T-cell (primary cell): Measurements from ENCODE around the gene DARS1. TPM values are rescaled to one million over a fixed set of nuclear protein-coding genes. Genes with fewer than 3 reads are reported as not detected.

Source experiments
- ATAC-seq, 4 experiments: fragments of 200-7000 bp in 3 of 4; fragments of 150-1000 bp in 1 of 4; cut with Tn5 transposase; replicated peaks in 1 of 4; 1 replicate in 3 of 4; 2 replicates in 1 of 4; pipeline ENCODE4 v1.10.0; 2021; ENCODE audit warnings: moderate library complexity in 3 of 4, mild to moderate bottlenecking in 2 of 4, moderate number of reproducible peaks in 1 of 4
- CTCF ChIA-PET, 2 donors: fragments of 300-600 bp; sonication (Branson Sonifier 250); formaldehyde crosslinking; loops; one replicate each; lab custom pipeline; 2022; ENCODE audit warnings: antibody characterized with exemption in 2 of 2; lab: Charles Lee
- POLR2A ChIA-PET, 2 donors: fragments of 300-600 bp; sonication (Branson Sonifier 250); formaldehyde crosslinking; loops; one replicate each; lab custom pipeline; 2022; ENCODE audit warnings: antibody characterized with exemption in 2 of 2; lab: Charles Lee
- DNase-seq, 35 experiments: peaks; one replicate each; pipeline versions ENCODE4 v3.0.0 to v3.0.0-alpha.2; 2013 to 2023
- H3K27ac ChIP-seq: one replicate; pipeline ENCODE4 v1.5.1; 2013; ENCODE audit warnings: low read length
- H3K27me3 ChIP-seq, 2 experiments: replicated peaks in 1 of 2; 1 replicate in 1 of 2; 2 replicates in 1 of 2; pipeline versions ENCODE4 v1.6.1 to v1.7.0; 2013; ENCODE audit warnings: low read length in 1 of 2, mixed read lengths in 1 of 2; ENCODE audit not compliant: control insufficient read depth in 2 of 2, insufficient read depth in 2 of 2; ENCODE audit errors: extremely low read depth in 1 of 2
- H3K36me3 ChIP-seq, 2 donors: 1 replicate in 1 of 2; 2 replicates in 1 of 2; pipeline versions ENCODE4 v1.6.1 to v1.7.0; 2013; ENCODE audit warnings: low read length in 1 of 2; ENCODE audit not compliant: control insufficient read depth in 2 of 2, insufficient read depth in 1 of 2; ENCODE audit errors: extremely low read depth in 1 of 2
- H3K4me1 ChIP-seq, 2 experiments: 1 replicate in 1 of 2; 2 replicates in 1 of 2; pipeline versions ENCODE4 v1.6.1 to v1.7.0; 2013; ENCODE audit warnings: low read length in 2 of 2, mixed read lengths in 1 of 2; ENCODE audit not compliant: insufficient read depth in 2 of 2, control insufficient read depth in 1 of 2; ENCODE audit errors: extremely low read depth in 1 of 2
- H3K4me3 ChIP-seq, 2 donors: 1 replicate in 1 of 2; 2 replicates in 1 of 2; pipeline versions ENCODE4 v1.5.1 to v1.7.0; 2013; ENCODE audit warnings: mild to moderate bottlenecking in 2 of 2, low read length in 1 of 2, moderate library complexity in 1 of 2; ENCODE audit not compliant: control insufficient read depth in 1 of 2; ENCODE audit errors: extremely low read depth in 1 of 2
- H3K9me3 ChIP-seq: 2 replicates; pipeline ENCODE4 v1.7.0; 2013
- H3K27ac Mint-ChIP-seq, 2 donors: one replicate each; pipeline ENCODE4 v1.8.0; 2020 to 2021; ENCODE audit warnings: mild to moderate bottlenecking in 2 of 2, mixed read lengths in 2 of 2
- H3K27me3 Mint-ChIP-seq, 2 donors: one replicate each; pipeline ENCODE4 v1.8.0; 2021 to 2022; ENCODE audit warnings: mixed read lengths in 2 of 2
- H3K36me3 Mint-ChIP-seq: one replicate; pipeline ENCODE4 v1.8.0; 2021; ENCODE audit warnings: mixed read lengths
- H3K4me1 Mint-ChIP-seq, 3 donors: one replicate each; pipeline ENCODE4 v1.8.0; 2020 to 2022; ENCODE audit warnings: mixed read lengths in 3 of 3, mild to moderate bottlenecking in 1 of 3
- H3K4me3 Mint-ChIP-seq, 3 donors: one replicate each; pipeline ENCODE4 v1.8.0; 2020 to 2022; ENCODE audit warnings: mild to moderate bottlenecking in 3 of 3, mixed read lengths in 3 of 3, moderate library complexity in 3 of 3
- H3K9me3 Mint-ChIP-seq, 3 donors: one replicate each; pipeline ENCODE4 v1.8.0; 2020 to 2022; ENCODE audit warnings: mixed read lengths in 3 of 3
- WGBS: methylation state at CpG from one replicate; pipeline ENCODE4 v1.1.5; 2013; ENCODE audit warnings: missing lambda C conversion rate; ENCODE audit not compliant: insufficient coverage; 5-methylcytosine and 5-hydroxymethylcytosine counted together
- total RNA-seq, 35 experiments: library from RNA in 6 of 35; stranded (reverse) in 6 of 35; fragments of 120-200 nt in 1 of 35; gene quantifications; one replicate each; pipeline versions ENCODE4 v1.2.1 to v1.2.4 and lab custom pipeline; 2013 to 2026

DARS1 gene
- total RNA-seq, 5 donors from 2014 or later (not counting 1 experiment from before 2014, with no cell fraction given): 48.2 to 77.4 (median 69.4) TPM

- H3K9me3 Mint-ChIP-seq: no peaks in the 10 kb centered on the region
- ChIA-PET CTCF (no interaction called here), POLR2A (no interaction called here)
- no peaks in the 10 kb centered on the region for H3K27me3 Mint-ChIP-seq
- peaks cover 28% of the 10 kb centered on the region for H3K36me3 Mint-ChIP-seq
- Histone ChIP-seq H3K9me3 (no peaks in the 10 kb centered on the region), H3K36me3 (peaks cover 0 to 32% of the 10 kb centered on the region in 2 donors), H3K27ac (no peak overlapping the region), H3K27me3 (no peaks in the 10 kb centered on the region), H3K4me1 (no peaks in the 10 kb centered on the region), H3K4me3 (no peak overlapping the region)
- peak overlapping the region; percentile 20 to 48 for H3K27ac Mint-ChIP-seq
- ATAC-seq: no peak
- DNase-seq: no peak
- H3K4me1 Mint-ChIP-seq: peaks cover 2 to 8% (median 6%) of the 10 kb centered on the region in 3 donors
- no peak overlapping the region for H3K4me3 Mint-ChIP-seq
- WGBS: no CpG with 5 or more reads among the region's 3 CpGs
Measured at GRCh38 chr2:135926605-135927004, 58.8 kb downstream of the DARS1 start.

- Mint-ChIP-seq H3K36me3 (peaks cover 22% of the 10 kb centered on the region), H3K27me3 (no peaks in the 10 kb centered on the region), H3K9me3 (no peaks in the 10 kb centered on the region), H3K4me1 (peaks cover 2 to 8% (median 6%) of the 10 kb centered on the region in 3 donors), H3K27ac (no peak overlapping the region), H3K4me3 (no peak overlapping the region)
- ATAC-seq (no peak), DNase-seq (no peak)
- Histone ChIP-seq H3K27ac (no peak overlapping the region), H3K27me3 (no peaks in the 10 kb centered on the region), H3K4me3 (no peak overlapping the region), H3K36me3 (peaks cover 0 to 27% of the 10 kb centered on the region in 2 donors), H3K9me3 (no peaks in the 10 kb centered on the region), H3K4me1 (no peaks in the 10 kb centered on the region)
- ChIA-PET CTCF (interaction anchor here (0.6 to 1.1 kb wide), 4 partner anchors 12 to 459 kb away, joined by 3 to 4 read pairs (median 4); no protein-coding TSS in a partner anchor), POLR2A (no interaction called here)
- no CpG with 5 or more reads among the region's 2 CpGs for WGBS
Measured at GRCh38 chr2:135925571-135925970, 59.9 kb downstream of the DARS1 start.

- no peaks in the 10 kb centered on the region for H3K4me1 ChIP-seq
- Mint-ChIP-seq H3K4me3 (no peak overlapping the region), H3K36me3 (peaks cover 13% of the 10 kb centered on the region), H3K27ac (no peak overlapping the region), H3K27me3 (no peaks in the 10 kb centered on the region), H3K9me3 (no peaks in the 10 kb centered on the region), H3K4me1 (peaks cover 0 to 10% (median 10%) of the 10 kb centered on the region in 3 donors)
- DNase-seq (peak in 6 of 35 experiments; percentile 7 to 77 (median 18)), ATAC-seq (peak in 3 of 4 experiments; percentile 48 to 70 (median 53))
- peak overlapping the region; percentile 32 for H3K27ac ChIP-seq
- CTCF ChIA-PET: interaction anchor here (3.2 to 6.8 kb wide), 2 partner anchors 466 kb away, joined by 104 to 287 read pairs; no protein-coding TSS in a partner anchor
- peaks cover 0 to 35% of the 10 kb centered on the region in 2 donors for H3K36me3 ChIP-seq
- WGBS: 75% methylated on average over 2 of the region's 3 CpGs
- H3K4me3 ChIP-seq: no peak overlapping the region
- POLR2A ChIA-PET: interaction anchor here in 1 of 2 donors (0.9 kb wide), 1 partner anchor 403 kb away, joined by 4 read pairs; no protein-coding TSS in a partner anchor
- no peaks in the 10 kb centered on the region for H3K9me3 ChIP-seq
- H3K27me3 ChIP-seq: no peaks in the 10 kb centered on the region
Measured at GRCh38 chr2:135916207-135916606, 69.2 kb downstream of the DARS1 start.

- Histone ChIP-seq H3K27me3 (no peaks in the 10 kb centered on the region), H3K4me3 (no peak overlapping the region), H3K9me3 (no peaks in the 10 kb centered on the region), H3K36me3 (peaks cover 0 to 35% of the 10 kb centered on the region in 2 donors), H3K4me1 (no peaks in the 10 kb centered on the region), H3K27ac (no peak overlapping the region)
- Mint-ChIP-seq H3K27ac (no peak overlapping the region), H3K4me1 (peaks cover 0 to 10% (median 10%) of the 10 kb centered on the region in 3 donors), H3K27me3 (no peaks in the 10 kb centered on the region), H3K36me3 (peaks cover 22% of the 10 kb centered on the region), H3K4me3 (no peak overlapping the region), H3K9me3 (no peaks in the 10 kb centered on the region)
- POLR2A ChIA-PET: interaction anchor here (0.5 to 1.5 kb wide), 7 partner anchors 145 to 468 kb away, joined by 3 to 6 read pairs (median 3); no protein-coding TSS in a partner anchor
- CTCF ChIA-PET: interaction anchor here (0.6 to 6.8 kb wide), 32 partner anchors 8 to 1924 kb away, joined by 3 to 287 read pairs (median 4); partner anchors contain the start of gene MCM6 (in 1 of the 2)
- WGBS: no CpG with 5 or more reads among the region's 3 CpGs
- DNase-seq (no peak), ATAC-seq (no peak)
Measured at GRCh38 chr2:135914485-135914884, 70.9 kb downstream of the DARS1 start.

- Mint-ChIP-seq H3K27me3 (no peaks in the 10 kb centered on the region), H3K36me3 (peaks cover 24% of the 10 kb centered on the region), H3K9me3 (no peaks in the 10 kb centered on the region), H3K27ac (peak overlapping the region in 1 of 2 donors; percentile 52), H3K4me3 (no peak overlapping the region), H3K4me1 (peaks cover 0 to 10% (median 10%) of the 10 kb centered on the region in 3 donors)
- CTCF ChIA-PET: interaction anchor here (0.6 to 6.8 kb wide), 54 partner anchors 9 to 1947 kb away, joined by 3 to 287 read pairs (median 4); partner anchors contain the start of gene DARS1 (in 1 of the 2)
- no peaks in the 10 kb centered on the region for H3K9me3 ChIP-seq
- H3K4me1 ChIP-seq: no peaks in the 10 kb centered on the region
- no peak overlapping the region for H3K27ac ChIP-seq
- POLR2A ChIA-PET: interaction anchor here (0.5 to 1.5 kb wide), 10 partner anchors 15 to 516 kb away, joined by 3 to 6 read pairs (median 4); no protein-coding TSS in a partner anchor
- DNase-seq (peak in 19 of 35 experiments; percentile 14 to 83 (median 43)), ATAC-seq (peak in 3 of 4 experiments; percentile 47 to 56 (median 49))
- no CpG with 5 or more reads among the region's 5 CpGs for WGBS
- H3K4me3 ChIP-seq: no peak overlapping the region
- H3K36me3 ChIP-seq: peaks cover 0 to 40% of the 10 kb centered on the region in 2 donors
- no peaks in the 10 kb centered on the region for H3K27me3 ChIP-seq
Measured at GRCh38 chr2:135913727-135914365, 71.6 kb downstream of the DARS1 start.

- no peaks in the 10 kb centered on the region for H3K9me3 Mint-ChIP-seq
- H3K27ac Mint-ChIP-seq: no peak overlapping the region
- CTCF ChIA-PET: interaction anchor here (0.6 to 1.0 kb wide), 2 partner anchors 79 to 109 kb away, joined by 3 read pairs; no protein-coding TSS in a partner anchor
- H3K4me1 ChIP-seq: no peaks in the 10 kb centered on the region
- no peaks in the 10 kb centered on the region for H3K27me3 ChIP-seq
- H3K27me3 Mint-ChIP-seq: no peaks in the 10 kb centered on the region
- no peak for DNase-seq
- POLR2A ChIA-PET: no interaction called here
- H3K4me3 Mint-ChIP-seq: no peak overlapping the region
- no peaks in the 10 kb centered on the region for H3K9me3 ChIP-seq
- H3K36me3 ChIP-seq: peaks cover 0 to 38% of the 10 kb centered on the region in 2 donors
- H3K4me1 Mint-ChIP-seq: peaks cover 0 to 2% (median 0%) of the 10 kb centered on the region in 3 donors
- H3K36me3 Mint-ChIP-seq: peaks cover 46% of the 10 kb centered on the region
- H3K27ac ChIP-seq: no peak overlapping the region
- no peak overlapping the region for H3K4me3 ChIP-seq
- no peak for ATAC-seq
Measured at GRCh38 chr2:135909976-135910375, 75.5 kb downstream of the DARS1 start.
